ENCODE results near the gene MSANTD2. TPM values are rescaled to one million over a fixed set of nuclear protein-coding genes. Genes with fewer than 3 reads are reported as not detected.

Gene MSANTD2
- total and polyA plus RNA-seq, 8 donors = 9.4 to 46.3 (median 39.9) TPM

GRCh38 chr11:124758355-124759265, 41.6 kb downstream of the MSANTD2 start:
- peak overlapping the region; percentile 64 to 66 for H3K4me3 ChIP-seq
- ATAC-seq (peak; percentile 72), DNase-seq (peak in 3 of 4 donors; percentile 81 to 93 (median 87))
- peaks cover 4 to 66% of the 10 kb centered on the region in 2 donors for H3K4me1 ChIP-seq
- peaks cover 33 to 70% of the 10 kb centered on the region in 2 donors for H3K27me3 ChIP-seq
- TF ChIP-seq, protein P1, sequence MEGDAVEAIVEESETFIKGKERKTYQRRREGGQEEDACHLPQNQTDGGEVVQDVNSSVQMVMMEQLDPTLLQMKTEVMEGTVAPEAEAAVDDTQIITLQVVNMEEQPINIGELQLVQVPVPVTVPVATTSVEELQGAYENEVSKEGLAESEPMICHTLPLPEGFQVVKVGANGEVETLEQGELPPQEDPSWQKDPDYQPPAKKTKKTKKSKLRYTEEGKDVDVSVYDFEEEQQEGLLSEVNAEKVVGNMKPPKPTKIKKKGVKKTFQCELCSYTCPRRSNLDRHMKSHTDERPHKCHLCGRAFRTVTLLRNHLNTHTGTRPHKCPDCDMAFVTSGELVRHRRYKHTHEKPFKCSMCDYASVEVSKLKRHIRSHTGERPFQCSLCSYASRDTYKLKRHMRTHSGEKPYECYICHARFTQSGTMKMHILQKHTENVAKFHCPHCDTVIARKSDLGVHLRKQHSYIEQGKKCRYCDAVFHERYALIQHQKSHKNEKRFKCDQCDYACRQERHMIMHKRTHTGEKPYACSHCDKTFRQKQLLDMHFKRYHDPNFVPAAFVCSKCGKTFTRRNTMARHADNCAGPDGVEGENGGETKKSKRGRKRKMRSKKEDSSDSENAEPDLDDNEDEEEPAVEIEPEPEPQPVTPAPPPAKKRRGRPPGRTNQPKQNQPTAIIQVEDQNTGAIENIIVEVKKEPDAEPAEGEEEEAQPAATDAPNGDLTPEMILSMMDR (IDR thresholded peaks at IDR 0.05) = peak; percentile 60 to 77
- no peaks in the 10 kb centered on the region for H3K9me3 ChIP-seq
- peaks cover 0 to 11% of the 10 kb centered on the region in 2 donors for H3K36me3 ChIP-seq
- intact Hi-C loops (cut with DNase I) = loop anchor here in 1 of 2 donors (10.0 kb wide), 1 partner anchor 84 kb away; the partner anchor contains the start of genes SIAE and SPA17
- H3K27ac ChIP-seq = peak overlapping the region; percentile 86 to 89

GRCh38 chr11:124757320-124757719, 42.9 kb downstream of the MSANTD2 start:
- H3K27ac ChIP-seq = no peak overlapping the region
- H3K4me3 ChIP-seq = no peak overlapping the region
- peaks cover 25 to 63% of the 10 kb centered on the region in 2 donors for H3K27me3 ChIP-seq
- no peaks in the 10 kb centered on the region for H3K9me3 ChIP-seq
- ATAC-seq (no peak), DNase-seq (no peak)
- TF ChIP-seq, protein P1 (IDR thresholded peaks at IDR 0.05) = no peak
- intact Hi-C loops (cut with DNase I) = loop anchor here in 1 of 2 donors (10.0 kb wide), 1 partner anchor 83 kb away; the partner anchor contains the start of genes SIAE and SPA17
- H3K4me1 ChIP-seq = peaks cover 11 to 67% of the 10 kb centered on the region in 2 donors
- H3K36me3 ChIP-seq = peaks cover 0 to 11% of the 10 kb centered on the region in 2 donors

DNA sequence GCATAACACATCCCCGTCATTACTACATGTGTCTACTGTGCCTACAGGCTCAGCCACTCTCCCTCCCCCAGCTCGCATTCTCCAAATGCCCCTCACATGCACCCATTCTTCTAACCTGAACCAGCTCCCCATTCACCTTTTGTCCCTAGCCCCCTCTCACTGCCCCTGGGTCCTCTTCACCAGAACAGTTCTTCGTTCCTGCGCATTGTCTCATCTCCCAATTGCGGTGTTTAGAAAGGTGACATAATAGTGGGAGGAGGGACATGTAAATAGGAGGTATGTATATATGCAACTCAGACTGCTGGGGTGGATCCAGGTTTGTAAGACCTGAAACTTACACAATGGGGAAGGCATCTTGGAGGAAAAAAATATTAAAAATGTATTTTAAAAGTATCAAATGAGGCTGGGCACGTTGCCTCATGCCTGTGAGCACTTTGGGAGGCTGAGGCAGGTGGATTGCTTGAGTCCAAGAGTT, 43.4 kb downstream of the MSANTD2 start:
- Histone ChIP-seq H3K27ac (peak overlapping the region in 1 of 2 donors; percentile 8), H3K27me3 (peaks cover 20 to 63% of the 10 kb centered on the region in 2 donors)
- ATAC-seq = no peak

GRCh38 chr11:124756033-124756752, 44.0 kb downstream of the MSANTD2 start:
- Histone ChIP-seq H3K9me3 (no peaks in the 10 kb centered on the region), H3K27me3 (peaks cover 19 to 63% of the 10 kb centered on the region in 2 donors), H3K4me3 (no peak overlapping the region), H3K36me3 (peaks cover 0 to 11% of the 10 kb centered on the region in 2 donors), H3K27ac (peak overlapping the region in 1 of 2 donors; percentile 8), H3K4me1 (peaks cover 15 to 70% of the 10 kb centered on the region in 2 donors)
- DNase-seq (no peak), ATAC-seq (no peak)
- intact Hi-C loops (cut with DNase I) = loop anchor here in 1 of 2 donors (10.0 kb wide), 1 partner anchor 81 kb away; the partner anchor contains the start of genes SIAE and SPA17
- TF ChIP-seq, protein P1 (IDR thresholded peaks at IDR 0.05) = no peak

More for the DNA sequence above, 43.4 kb downstream of the MSANTD2 start:
- TF ChIP-seq, protein P1 (IDR thresholded peaks at IDR 0.05) = no peak
- no peaks in the 10 kb centered on the region for H3K9me3 ChIP-seq
- peaks cover 14 to 67% of the 10 kb centered on the region in 2 donors for H3K4me1 ChIP-seq
- DNase-seq = no peak
- intact Hi-C loops (cut with DNase I) = loop anchor here in 1 of 2 donors (10.0 kb wide), 1 partner anchor 82 kb away; the partner anchor contains the start of genes SIAE and SPA17
- H3K4me3 ChIP-seq = no peak overlapping the region
- H3K36me3 ChIP-seq = peaks cover 0 to 11% of the 10 kb centered on the region in 2 donors

All from left lung (tissue), 10 donors.